Regular cardiac myocyte (primary cell): ENCODE measurements around the gene FUNDC2. TPM values are rescaled to one million over a fixed set of nuclear protein-coding genes. Genes with fewer than 3 reads are reported as not detected.

Source experiments
- total RNA-seq: library from RNA; depleted of rRNA; stranded (reverse); fragments of >200 nt; gene quantifications from 2 replicates; pipeline ENCODE4 v1.2.3, GENCODE V29; 2014

Gene FUNDC2, protein sequence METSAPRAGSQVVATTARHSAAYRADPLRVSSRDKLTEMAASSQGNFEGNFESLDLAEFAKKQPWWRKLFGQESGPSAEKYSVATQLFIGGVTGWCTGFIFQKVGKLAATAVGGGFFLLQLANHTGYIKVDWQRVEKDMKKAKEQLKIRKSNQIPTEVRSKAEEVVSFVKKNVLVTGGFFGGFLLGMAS
- 42.4 and 59.8 TPM in 2 replicates for total RNA-seq

DNA sequence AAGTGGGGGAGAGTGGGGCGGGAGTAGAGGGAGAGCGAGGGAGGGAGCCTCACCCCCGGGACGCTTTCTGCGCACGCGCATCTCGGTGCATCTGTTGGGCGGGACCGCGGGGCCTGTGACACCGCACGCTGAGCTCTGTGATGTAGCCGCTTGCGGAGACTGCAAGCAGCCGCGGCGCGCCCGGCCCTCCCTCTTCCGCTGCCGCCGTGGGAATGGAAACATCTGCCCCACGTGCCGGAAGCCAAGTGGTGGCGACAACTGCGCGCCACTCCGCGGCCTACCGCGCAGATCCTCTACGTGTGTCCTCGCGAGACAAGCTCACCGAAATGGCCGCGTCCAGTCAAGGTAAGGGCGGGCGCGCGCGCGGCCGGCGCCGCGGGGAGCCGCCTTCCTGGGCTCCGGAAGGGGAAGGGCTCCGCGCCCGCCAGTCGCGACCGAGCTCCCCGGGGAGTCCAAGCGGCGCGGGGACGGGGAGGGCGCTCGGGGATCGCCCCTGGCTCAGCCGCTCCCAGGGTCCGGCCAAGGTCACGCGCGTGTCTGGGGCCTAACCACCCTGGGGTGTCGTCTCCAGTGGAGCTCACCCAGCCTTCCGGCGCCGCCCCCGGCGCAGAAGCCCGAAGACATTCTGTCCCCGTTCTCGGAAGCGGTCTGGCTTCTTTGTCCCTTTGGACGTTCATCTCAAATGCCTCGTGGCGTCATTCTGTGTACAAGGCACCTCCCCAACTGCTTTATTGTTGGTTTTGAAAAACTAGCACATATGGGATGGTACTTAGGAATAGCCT lies at the start of gene FUNDC2:
Gene FUNDC2 (plus strand): TSS at position 118 of the 782 bp plus-strand sequence. CDS start 95 bp downstream, at position 213.

DNA sequence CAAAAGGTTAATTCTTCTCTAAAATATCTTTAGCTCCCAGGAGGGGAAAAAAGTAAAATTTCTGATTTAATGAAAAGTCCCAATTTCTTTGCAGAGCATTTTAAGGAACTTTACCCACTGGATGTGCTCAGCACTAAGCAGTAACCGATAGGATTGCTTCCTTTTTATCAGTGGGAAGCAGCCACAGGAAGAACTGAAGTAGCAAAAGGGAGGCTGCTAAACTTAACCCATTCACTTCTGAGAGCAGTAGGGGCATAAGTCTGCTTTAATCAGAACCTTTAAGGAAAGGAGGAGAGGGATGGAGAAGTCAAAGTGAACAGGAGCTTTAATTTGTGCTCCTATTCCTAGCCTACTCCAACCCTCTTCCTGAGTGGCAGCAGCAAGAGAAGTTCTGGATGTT lies 4.1 kb upstream of the FUNDC2 start, which contains the start of gene F8:
Gene F8 (minus strand): TSS at position 139 of the 400 bp plus-strand sequence. CDS start 171 bp downstream, outside the sequence.

DNA sequence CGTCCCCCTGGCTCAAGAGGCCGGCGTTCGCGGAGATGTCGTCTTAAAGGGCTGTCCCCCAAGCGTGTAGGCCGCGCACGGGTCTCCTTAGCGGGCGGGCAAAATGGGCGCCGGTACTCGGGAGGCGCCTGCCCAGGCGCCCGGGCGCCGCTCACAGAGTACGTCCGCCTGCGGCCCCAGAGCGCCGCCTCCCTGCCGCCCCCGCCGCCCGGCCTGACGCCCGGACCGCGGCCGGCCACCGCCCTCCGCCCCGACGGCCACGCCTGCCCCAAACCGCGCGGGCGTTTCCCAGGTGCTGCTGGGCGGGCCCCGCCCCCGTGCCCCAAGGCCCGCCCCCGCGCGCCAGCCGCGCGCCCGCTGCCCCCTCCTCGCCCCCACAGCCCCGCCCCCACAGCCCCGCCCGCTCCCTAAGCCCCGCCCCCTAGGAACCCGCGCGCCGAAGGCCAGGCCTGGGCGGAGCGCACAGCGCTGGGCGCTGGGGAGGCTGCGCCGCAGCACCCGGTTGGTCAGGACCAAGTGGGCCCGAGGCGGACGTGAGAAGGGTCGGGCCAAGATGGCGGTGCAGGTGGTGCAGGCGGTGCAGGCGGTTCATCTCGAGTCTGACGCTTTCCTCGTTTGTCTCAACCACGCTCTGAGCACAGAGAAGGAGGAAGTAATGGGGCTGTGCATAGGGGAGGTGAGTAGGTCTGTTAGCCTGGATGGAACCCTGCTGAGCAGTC lies 44.5 kb downstream of the FUNDC2 start, which contains the start of the genes BRCC3, CMC4 and MTCP1:
Gene BRCC3 (plus strand): TSS at position 534 of the 719 bp plus-strand sequence. CDS start 20 bp downstream, at position 554.
Gene CMC4 (minus strand): TSS at position 162 of the 719 bp plus-strand sequence. CDS start 7,113 bp downstream, outside the sequence.
Gene MTCP1 (minus strand): TSS at position 162 of the 719 bp plus-strand sequence. CDS start 5,126 bp downstream, outside the sequence.

Other genes starting within 250 kb of the FUNDC2 start
- 20.9 and 42.9 TPM in 2 replicates for gene MPP1, start 221.4 kb upstream of the FUNDC2 start, total RNA-seq
- not detected in 2 replicates for gene SMIM9, start 192.2 kb upstream of the FUNDC2 start, total RNA-seq
- gene F8A1, start 140.5 kb upstream of the FUNDC2 start, total RNA-seq: 0.19 and 0.56 TPM in 2 replicates
- 2.7 and 7.9 TPM in 2 replicates for gene F8, start 4.1 kb upstream of the FUNDC2 start, total RNA-seq
- gene CMC4, start 44.3 kb downstream of the FUNDC2 start, total RNA-seq: 9.9 and 11.7 TPM in 2 replicates
- 2.5 and 5.2 TPM in 2 replicates for gene MTCP1, start 44.3 kb downstream of the FUNDC2 start, total RNA-seq
- gene BRCC3, start 44.7 kb downstream of the FUNDC2 start, total RNA-seq: 11.0 and 22.0 TPM in 2 replicates
- 67.7 and 94.7 TPM in 2 replicates for gene VBP1, start 189.6 kb downstream of the FUNDC2 start, total RNA-seq
- 0.38 and 0.56 TPM in 2 replicates for gene RAB39B, start 237.6 kb downstream of the FUNDC2 start, total RNA-seq